Glutamatergic neuron (in vitro differentiated cells): ENCODE measurements around the gene GLUL. TPM values are rescaled to one million over a fixed set of nuclear protein-coding genes. Genes with fewer than 3 reads are reported as not detected.

Experiments
- total RNA-seq: library from RNA; stranded (reverse); fragmentation: NEBNext Ultra II Directional; extraction: Animal tissue kit (Norgen Biotek cat#: 25700); gene quantifications from one replicate; pipeline ENCODE4 v1.2.1, GENCODE V29; 2021; ENCODE audit not compliant: unreplicated experiment

GLUL gene
- total RNA-seq, 1 donor from 2014 or later = 312 TPM

Other genes starting within 250 kb of the GLUL start
- not detected for gene TEDDM1, start 8.9 kb upstream of the GLUL start, total RNA-seq
- gene RGSL1, start 58.4 kb upstream of the GLUL start, total RNA-seq = not detected
- gene RNASEL, start 197.5 kb upstream of the GLUL start, total RNA-seq = 1.3 TPM
- 37.2 TPM for gene RGS16, start 212.6 kb upstream of the GLUL start, total RNA-seq